Measurements from ENCODE around the gene TUBB. TPM values are rescaled to one million over a fixed set of nuclear protein-coding genes. Genes with fewer than 3 reads are reported as not detected.

TUBB gene
- 361 and 456 TPM in 2 replicates for total RNA-seq (ENCODE audit: low replicate concordance)

DNA sequence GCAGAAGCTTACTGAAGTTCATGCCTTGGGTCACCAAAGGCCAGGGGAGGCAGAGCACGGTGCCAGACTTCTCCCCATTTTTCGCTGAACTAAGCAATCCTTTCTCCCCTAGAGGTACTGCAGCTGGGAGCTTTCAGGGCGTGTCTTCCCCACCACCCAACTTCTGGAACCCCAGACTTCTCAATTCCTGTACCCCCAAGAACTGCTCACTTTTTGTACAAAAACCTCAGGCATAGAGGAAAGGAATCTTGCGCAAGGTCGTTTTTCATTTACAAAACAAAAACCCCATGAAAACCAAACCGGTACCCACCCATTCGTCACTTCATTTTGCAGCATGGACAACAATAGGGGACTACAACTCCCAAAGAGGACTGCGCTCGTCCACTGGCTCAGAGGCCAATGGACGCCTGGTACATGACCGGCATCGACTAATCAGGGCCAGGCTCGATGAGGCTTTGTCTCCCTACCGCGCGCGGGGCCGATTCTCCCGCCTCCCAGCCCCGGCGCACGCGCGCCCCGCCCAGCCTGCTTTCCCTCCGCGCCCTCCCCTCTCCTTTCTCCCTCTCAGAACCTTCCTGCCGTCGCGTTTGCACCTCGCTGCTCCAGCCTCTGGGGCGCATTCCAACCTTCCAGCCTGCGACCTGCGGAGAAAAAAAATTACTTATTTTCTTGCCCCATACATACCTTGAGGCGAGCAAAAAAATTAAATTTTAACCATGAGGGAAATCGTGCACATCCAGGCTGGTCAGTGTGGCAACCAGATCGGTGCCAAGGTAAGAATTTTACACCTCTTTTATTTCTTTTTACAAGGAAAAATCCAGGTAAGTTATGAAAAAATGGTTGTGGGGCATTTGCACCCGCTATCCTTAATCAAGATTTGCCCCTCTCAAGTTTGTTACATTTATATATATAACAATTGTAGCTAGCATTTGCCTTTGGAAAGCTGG is at the start of gene TUBB:
TUBB (plus strand) TSS at position 562 of the 947 bp plus-strand sequence; CDS start at position 717, 155 bp downstream.

DNA sequence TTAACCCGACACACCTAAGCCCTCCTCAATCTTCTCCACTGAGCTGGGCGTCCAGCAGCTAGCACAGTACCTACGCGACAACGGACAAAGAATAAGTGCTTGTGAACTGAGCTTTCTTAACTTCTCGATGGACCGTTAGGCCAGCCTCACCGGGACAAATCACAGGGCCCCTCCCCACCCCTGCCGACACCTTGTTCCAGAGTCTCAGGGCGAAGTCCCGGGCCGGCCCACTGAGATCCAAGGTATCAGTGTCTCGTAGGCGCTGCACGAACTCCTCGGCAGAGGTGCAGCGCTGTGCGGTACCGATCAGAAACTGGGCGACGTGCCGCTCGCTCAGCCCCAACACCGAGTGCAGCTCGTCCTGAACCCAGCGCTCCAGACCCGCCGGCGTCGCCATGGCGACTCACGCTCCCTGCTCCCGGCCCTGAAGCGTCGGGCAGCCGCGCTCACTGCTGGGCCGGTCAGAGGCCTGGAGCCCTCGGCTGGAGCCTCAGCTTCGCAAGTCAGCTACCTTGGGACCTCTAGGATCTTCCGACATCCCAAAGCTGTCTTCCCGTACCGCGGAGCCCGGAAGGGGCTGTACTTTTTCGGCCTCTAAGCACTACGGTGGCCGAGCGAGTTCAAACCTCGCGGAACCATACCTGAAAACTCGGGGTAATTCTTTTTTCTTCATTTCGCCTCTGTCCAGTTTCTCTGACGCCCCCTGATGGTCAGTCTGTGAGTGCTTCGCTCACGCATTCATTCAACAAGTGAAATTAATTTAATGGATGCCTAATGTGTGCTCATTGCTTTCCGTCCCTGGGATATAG is 47.5 kb upstream of the TUBB start, which contains the start of gene DHX16:
DHX16 (minus strand) TSS at position 562 of the 809 bp plus-strand sequence; CDS start at position 397, 165 bp downstream.

DNA sequence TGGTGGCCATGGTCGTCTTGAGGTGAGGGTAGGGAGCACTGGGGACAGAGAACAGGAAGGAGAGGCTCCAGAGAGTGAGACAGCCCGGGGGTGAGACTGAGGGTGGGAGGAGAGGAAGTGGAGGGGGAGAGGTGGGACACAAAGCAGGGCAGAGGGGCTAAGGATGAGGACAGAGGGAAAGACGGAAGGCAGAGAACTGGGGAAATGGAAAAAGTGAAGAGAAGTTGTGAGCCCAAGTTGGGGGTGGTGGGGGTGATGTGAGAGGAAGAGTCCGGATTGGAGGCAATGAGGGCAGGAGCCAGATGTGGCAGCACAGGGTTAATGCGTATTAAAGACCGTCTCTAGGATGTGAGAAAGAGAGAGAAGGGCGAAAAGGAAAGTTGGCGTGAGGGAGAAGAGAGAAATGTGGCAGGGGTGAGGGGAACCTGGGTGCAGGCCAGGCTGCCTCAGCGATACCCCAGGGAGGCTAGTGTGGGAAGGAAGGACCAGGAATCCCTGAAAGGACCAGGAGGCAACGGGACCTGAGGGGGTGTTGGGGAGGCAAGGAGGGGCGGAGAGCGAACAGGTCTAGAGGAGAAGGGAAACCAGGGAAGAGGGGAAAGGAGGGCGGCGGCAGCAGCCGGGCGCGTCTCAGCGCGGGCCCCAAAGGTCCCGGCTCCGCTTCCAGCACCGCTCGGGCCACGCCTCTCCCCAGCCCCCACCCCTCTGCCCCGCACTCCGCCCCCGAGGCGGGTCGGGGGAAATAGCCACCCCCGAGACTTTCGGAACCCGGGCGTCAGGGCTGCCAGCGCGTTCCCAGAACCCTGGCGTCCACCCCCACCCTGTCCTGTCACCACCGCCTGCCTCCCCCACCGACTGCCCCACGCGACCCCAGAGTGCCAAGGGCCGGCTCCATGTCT is 33.9 kb upstream of the TUBB start, which contains the start of gene PPP1R18:
PPP1R18 (minus strand) TSS at position 637 of the 899 bp plus-strand sequence; CDS start at position 10, 627 bp downstream.

DNA sequence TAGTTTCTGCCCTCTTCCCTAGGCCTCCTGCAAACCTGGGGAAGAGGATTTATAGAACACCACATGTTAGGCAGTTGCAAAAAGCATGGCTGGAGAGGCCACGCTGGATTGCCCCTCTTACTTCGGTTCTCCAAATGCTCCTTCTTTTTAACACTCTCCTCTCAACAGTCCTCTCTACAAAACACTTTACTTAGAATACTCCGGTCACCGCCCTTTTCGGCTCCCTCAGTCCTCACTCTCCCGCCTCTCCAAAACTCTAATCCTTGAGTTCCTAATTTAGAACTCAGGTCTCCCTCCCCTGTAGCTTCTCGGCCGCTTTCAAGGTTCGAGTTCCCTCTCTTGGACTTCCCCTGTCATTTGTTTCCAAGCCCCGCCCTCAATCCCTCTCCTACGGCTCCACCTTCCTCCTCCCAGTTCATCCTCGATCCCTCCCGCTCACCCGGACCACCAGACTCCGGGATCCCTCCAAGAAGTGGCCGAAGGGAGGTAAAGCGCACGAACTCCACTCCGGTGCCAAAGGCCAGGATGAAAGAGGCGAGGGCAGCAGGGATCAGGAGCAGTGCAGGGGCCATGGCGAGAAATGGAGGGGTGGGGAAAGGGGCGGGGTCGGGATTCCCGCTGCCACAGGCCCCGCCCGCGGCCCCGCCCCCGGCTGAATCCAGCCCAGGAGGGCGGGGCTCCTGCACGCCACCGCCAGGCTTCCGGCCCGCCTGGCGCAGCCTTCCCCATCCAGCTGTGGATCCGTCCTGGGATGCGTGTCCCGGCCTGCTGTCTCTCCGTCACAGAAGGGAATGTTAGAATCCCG is 29.5 kb upstream of the TUBB start, which contains the start of gene NRM:
NRM (minus strand) TSS at position 582 of the 805 bp plus-strand sequence; CDS start at position 572, 10 bp downstream.

DNA sequence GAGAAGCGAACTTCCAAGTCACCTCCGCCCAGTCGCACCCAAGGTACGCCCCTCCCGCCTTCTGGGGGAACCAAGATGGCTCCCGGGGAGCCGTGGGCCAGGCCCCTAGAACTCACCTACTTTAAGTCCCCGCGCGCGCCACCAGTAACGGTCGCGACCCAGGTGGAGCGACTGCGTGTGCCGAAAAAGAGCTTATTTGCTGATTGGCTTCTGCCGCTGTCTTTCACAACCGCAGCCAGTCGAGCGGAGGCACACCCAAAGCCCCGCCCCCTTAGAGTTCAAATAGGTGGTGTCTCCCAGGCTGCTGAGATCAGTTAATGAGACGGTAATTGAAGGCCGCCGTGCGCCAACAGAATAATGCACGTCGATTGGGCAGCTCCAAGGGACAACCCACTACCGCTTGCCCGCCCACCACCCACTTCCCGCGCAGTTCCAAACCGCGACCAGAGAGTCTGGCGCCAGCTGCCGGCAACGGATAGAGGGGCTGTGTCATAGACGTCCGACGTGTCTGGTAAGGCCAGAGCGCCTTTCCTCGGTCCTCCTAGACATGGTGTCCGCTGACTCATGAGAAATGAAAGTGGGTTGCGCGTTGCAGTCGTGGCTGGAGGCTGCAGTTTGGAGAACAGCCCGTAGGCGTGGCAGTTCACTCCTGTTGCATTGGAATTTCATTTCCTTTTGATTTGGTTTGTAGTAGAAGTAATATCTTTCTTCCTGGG is 2.9 kb upstream of the TUBB start, which contains the start of gene MDC1:
MDC1 (minus strand) TSS at position 153 of the 716 bp plus-strand sequence. CDS start 2,106 bp downstream, outside the sequence.

DNA sequence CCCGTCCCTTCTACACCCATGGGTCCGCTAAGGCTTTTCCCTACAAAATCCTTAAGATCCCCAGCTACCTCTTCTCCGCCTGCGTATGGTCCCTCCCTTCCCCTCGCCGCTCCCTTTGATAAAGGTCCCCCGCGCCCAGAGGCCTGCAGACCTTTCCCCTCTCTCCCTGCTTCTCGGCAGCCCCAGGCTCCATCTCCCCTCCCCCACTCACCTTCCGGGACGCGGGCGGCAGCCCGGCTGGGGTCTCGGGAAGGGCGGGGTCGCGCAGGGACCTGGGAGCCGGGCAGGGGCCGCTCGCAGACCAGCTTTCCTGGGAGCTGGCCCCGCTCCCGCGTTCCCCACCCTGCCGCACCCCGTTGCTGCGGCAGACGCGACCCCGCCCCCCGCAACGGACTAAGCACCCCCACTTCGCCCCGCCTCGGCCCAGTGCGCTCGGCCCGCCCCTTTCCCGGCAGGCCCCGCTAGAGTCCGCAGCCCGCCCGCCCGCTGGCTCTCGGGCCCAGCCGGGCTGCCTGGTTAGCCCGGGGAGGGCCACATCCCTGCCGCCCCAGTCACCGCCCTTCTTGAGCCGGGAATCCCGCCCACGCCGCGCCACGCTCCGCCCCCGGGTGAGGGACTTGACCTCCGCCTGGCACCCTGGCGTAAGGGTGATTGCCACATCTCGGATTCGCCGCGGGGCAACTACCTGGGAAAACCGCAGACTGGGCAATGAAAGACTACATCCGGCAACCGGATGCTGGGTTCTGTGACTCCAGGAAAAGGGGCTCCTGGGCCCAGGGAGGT is 22.4 kb downstream of the TUBB start, which contains the start of gene FLOT1:
FLOT1 (minus strand) TSS at position 372 of the 783 bp plus-strand sequence. CDS start 498 bp downstream, outside the sequence.

DNA sequence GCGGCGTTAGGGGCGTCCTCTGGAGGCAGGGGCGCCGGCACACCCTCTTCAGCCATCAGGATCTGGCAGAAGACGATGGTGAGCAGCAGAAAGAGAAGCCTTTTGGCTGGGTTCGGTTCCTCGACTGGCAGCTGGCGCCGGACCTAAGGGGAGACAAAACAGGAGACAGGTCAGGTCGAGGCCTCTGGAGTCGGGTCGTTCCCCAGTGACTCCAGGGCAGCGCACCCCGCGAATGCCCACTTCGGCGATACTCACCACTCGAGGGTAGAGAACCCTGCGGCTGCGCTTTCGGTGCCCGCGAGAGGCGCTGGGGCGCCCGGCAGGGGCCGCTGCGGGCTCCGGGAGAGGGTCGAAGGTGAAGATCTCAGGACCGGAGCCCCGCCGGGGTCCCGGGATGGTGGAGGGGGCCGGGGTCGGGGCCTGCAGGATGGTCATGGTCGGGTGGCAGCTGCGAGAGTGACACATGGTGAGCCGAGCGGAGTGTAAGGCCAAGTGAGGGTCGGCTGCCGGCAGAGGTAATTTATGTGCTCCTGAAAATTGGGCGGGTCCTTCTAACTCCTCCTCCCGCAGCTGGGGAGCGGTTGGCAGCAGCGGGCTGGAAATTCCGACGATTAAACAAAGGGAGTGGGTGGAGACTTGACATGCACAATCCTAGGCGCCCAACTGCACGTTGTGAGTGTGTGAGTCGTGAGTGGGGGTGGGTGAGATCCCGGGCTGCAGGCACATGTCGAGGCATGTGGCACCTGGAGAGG is 24.1 kb downstream of the TUBB start, which contains the start of gene IER3:
IER3 (minus strand) TSS at position 494 of the 752 bp plus-strand sequence; CDS start at position 465, 29 bp downstream.

Other genes starting within 250 kb of the TUBB start
- gene HLA-E, start 230.8 kb upstream of the TUBB start, total RNA-seq (ENCODE audit: low replicate concordance): 159 and 210 TPM in 2 replicates
- gene GNL1, start 163.9 kb upstream of the TUBB start, total RNA-seq (ENCODE audit: low replicate concordance): 48.1 and 59.3 TPM in 2 replicates
- 3.9 and 6.0 TPM in 2 replicates for gene PRR3, start 163.1 kb upstream of the TUBB start, total RNA-seq (ENCODE audit: low replicate concordance)
- gene ABCF1, start 148.9 kb upstream of the TUBB start, total RNA-seq (ENCODE audit: low replicate concordance): 36.5 and 46.5 TPM in 2 replicates
- 7.3 and 10.0 TPM in 2 replicates for gene PPP1R10, start 103.1 kb upstream of the TUBB start, total RNA-seq (ENCODE audit: low replicate concordance)
- gene MRPS18B, start 102.5 kb upstream of the TUBB start, total RNA-seq (ENCODE audit: low replicate concordance): 36.3 and 43.5 TPM in 2 replicates
- gene ATAT1, start 93.5 kb upstream of the TUBB start, total RNA-seq (ENCODE audit: low replicate concordance): 2.5 and 4.0 TPM in 2 replicates
- 2.5 and 2.7 TPM in 2 replicates for gene C6orf136, start 73.2 kb upstream of the TUBB start, total RNA-seq (ENCODE audit: low replicate concordance)
- 34.6 and 46.2 TPM in 2 replicates for gene DHX16, start 47.3 kb upstream of the TUBB start, total RNA-seq (ENCODE audit: low replicate concordance)
- 28.8 and 52.0 TPM in 2 replicates for gene PPP1R18, start 33.7 kb upstream of the TUBB start, total RNA-seq (ENCODE audit: low replicate concordance)
- 1.2 and 1.5 TPM in 2 replicates for gene NRM, start 29.4 kb upstream of the TUBB start, total RNA-seq (ENCODE audit: low replicate concordance)
- 1.8 and 5.0 TPM in 2 replicates for gene MDC1, start 3.1 kb upstream of the TUBB start, total RNA-seq (ENCODE audit: low replicate concordance)
- gene FLOT1, start 22.3 kb downstream of the TUBB start, total RNA-seq (ENCODE audit: low replicate concordance): 79.3 and 96.3 TPM in 2 replicates
- 9.6 and 164 TPM in 2 replicates for gene IER3, start 24.2 kb downstream of the TUBB start, total RNA-seq (ENCODE audit: low replicate concordance)
- gene DDR1, start 164.2 kb downstream of the TUBB start, total RNA-seq (ENCODE audit: low replicate concordance): 18.4 and 42.1 TPM in 2 replicates
- gene GTF2H4, start 187.9 kb downstream of the TUBB start, total RNA-seq (ENCODE audit: low replicate concordance): 8.4 and 11.7 TPM in 2 replicates
- gene VARS2, start 193.9 kb downstream of the TUBB start, total RNA-seq (ENCODE audit: low replicate concordance): 12.3 and 15.7 TPM in 2 replicates
- not detected in 2 replicates for gene SFTA2, start 211.8 kb downstream of the TUBB start, total RNA-seq (ENCODE audit: low replicate concordance)
- not detected in 2 replicates for gene MUCL3, start 220.6 kb downstream of the TUBB start, total RNA-seq (ENCODE audit: low replicate concordance)